Right cardiac atrium (tissue), 5 donors: ENCODE data around the gene IGF2BP3. TPM values are rescaled to one million over a fixed set of nuclear protein-coding genes. Genes with fewer than 3 reads are reported as not detected.
A peak's percentile ranks its signal among the peaks of the same experiment; 100 is the strongest.
"Not testable (repeated sequence)": the region's sequence is repeated elsewhere in the genome, so short reads cannot be mapped to it uniquely, and the experiment has no call there.

Experiments used
- ATAC-seq, 2 donors: fragments of 200-7000 bp; cut with Tn5 transposase; one replicate each; pipeline versions ENCODE4 v1.8.0 to v1.9.1; 2020; ENCODE audit warnings: moderate library complexity in 2 of 2, mild to moderate bottlenecking in 1 of 2
- DNase-seq, 3 donors: peaks; one replicate each; pipeline ENCODE4 v3.0.0-alpha.2; 2020
- H3K27ac ChIP-seq: one replicate; pipeline ENCODE4 v1.5.1; 2013; ENCODE audit warnings: mild to moderate bottlenecking, low read length, control low read depth, moderate library complexity
- H3K27me3 ChIP-seq: one replicate; pipeline ENCODE4 v1.6.1; 2013; ENCODE audit not compliant: control insufficient read depth, insufficient read depth
- H3K4me1 ChIP-seq: one replicate; pipeline ENCODE4 v1.6.1; 2013; ENCODE audit warnings: low read length; ENCODE audit not compliant: control insufficient read depth, insufficient read depth
- H3K4me3 ChIP-seq: one replicate; pipeline ENCODE4 v1.5.1; 2013; ENCODE audit warnings: low read length, control low read depth
- H3K9me3 ChIP-seq: one replicate; pipeline ENCODE4 v1.6.1; 2013; ENCODE audit warnings: low read length; ENCODE audit not compliant: control insufficient read depth
- WGBS: extraction: QIAGEN DNeasy Blood & Tissue Kit; methylation state at CpG from one replicate; pipeline ENCODE4 v1.1.7; 2013; 5-methylcytosine and 5-hydroxymethylcytosine counted together
- intact Hi-C, 4 donors: fragments of 100-400 bp; cut with DNase I; formaldehyde crosslinking; loops; one replicate each; pipeline versions ENCODE4 v1.11.0 to v1.14.0; 2022 to 2023
- polyA plus RNA-seq: library from polyadenylated mRNA; stranded (reverse); fragments of 200-250 nt; gene quantifications from one replicate; pipeline ENCODE4 v1.2.3, GENCODE V29; 2013
- total RNA-seq, 4 donors: library from RNA; stranded (reverse); fragmentation: NEBNext Ultra II Directional; extraction: Animal tissue kit (Norgen Biotek cat#: 25700); gene quantifications; one replicate each; pipeline ENCODE4 v1.2.1, GENCODE V29; 2021
- donor health status: healthy with polysubstance abuse.
- donor health status: DM: no; HTN: yes; CAD: no.
- donor health status: DM: no; HTN: no; CAD: no.
- donor health status: DM: no; HTN: yes; CAD: no; lungs with severe emphysema.
- donor health status: DM: yes; HTN: yes; CAD: no.

IGF2BP3 gene
- total and polyA plus RNA-seq, 5 donors: 0.02 to 0.22 (median 0.14) TPM; not detected in 2

DNA sequence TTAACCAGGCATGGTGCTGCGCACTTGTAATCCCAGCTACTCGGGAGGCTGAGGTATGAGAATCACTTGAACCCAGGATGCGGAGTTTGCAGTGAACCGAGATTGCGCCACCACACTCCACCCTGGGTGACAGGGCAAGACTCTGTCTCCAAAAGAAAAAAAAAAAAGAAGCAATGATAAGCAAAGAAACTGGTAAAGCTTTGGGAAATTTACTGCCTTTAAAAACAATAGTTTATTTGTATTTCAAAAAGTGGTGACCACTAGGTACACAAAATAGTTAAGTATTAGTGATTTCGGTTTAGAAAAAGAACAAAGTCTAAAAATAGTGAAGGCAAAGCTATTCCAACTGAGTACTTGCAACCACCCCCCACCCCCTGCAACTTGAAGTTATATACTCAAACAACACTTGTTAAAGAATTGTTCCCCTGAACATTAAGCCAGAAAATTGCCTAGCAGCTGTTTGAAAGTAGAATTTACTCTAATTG is 133.4 kb downstream of the IGF2BP3 start:
- 84% methylated on average over 6 of the region's 6 CpGs for WGBS
- intact Hi-C loops: no loop called here
- no peaks in the 10 kb centered on the region for H3K4me1 ChIP-seq
- DNase-seq (no peak), ATAC-seq (no peak)
- H3K27me3 ChIP-seq: no peaks in the 10 kb centered on the region
- no peak overlapping the region for H3K4me3 ChIP-seq
- no peaks in the 10 kb centered on the region for H3K9me3 ChIP-seq
- no peak overlapping the region for H3K27ac ChIP-seq

DNA sequence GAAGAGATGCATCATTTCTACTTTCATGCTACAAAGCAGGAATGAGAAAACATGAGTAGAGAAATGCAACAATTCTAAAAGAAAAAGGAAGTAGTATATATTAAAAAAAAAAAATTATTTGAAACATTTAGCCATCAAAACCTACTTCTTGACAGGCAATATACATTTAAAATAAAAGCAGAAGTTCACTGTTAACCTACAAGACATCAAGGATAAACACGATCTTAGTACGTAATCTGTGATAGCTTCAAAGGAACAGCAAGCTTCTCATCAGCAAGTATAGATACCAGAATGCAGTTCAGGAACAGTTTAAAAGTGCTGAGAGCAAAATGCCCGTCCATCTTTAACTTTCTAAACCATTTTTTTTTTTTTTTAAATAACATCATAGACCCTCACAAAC is 134.2 kb downstream of the IGF2BP3 start:
- WGBS: 65% methylated on average over 3 of the region's 3 CpGs

DNA sequence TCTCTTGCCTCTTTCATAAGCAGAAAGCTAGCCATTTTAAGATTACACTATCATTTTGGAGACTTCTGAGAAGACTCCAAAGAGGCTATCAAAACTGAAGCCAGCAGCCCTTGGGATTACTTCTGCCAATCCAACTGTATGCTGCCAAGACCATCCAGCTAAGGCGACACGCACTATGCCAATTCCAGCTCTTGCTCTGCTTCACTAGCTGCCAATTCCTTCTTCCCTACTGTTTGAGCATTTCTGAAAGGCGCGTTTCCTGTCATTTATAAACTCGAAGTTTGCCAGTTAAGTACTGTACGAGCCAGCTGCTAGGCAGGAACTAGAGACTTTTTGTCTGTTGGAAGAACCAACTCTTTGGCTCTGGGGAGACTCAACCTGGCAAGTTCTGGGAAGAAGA is 134.7 kb downstream of the IGF2BP3 start:
- DNase-seq: peak in 1 of 3 donors; percentile 58
- 27% methylated on average over 6 of the region's 6 CpGs for WGBS
- no peak overlapping the region for H3K4me3 ChIP-seq
- peak; percentile 25 to 42 for ATAC-seq
- H3K4me1 ChIP-seq: no peaks in the 10 kb centered on the region
- H3K27me3 ChIP-seq: no peaks in the 10 kb centered on the region
- intact Hi-C loops: no loop called here
- no peak overlapping the region for H3K27ac ChIP-seq
- H3K9me3 ChIP-seq: no peaks in the 10 kb centered on the region

More for the DNA sequence above, 134.2 kb downstream of the IGF2BP3 start:
- intact Hi-C loops: no loop called here
- H3K9me3 ChIP-seq: no peaks in the 10 kb centered on the region
- H3K4me1 ChIP-seq: no peaks in the 10 kb centered on the region
- ATAC-seq (no peak), DNase-seq (no peak)
- H3K27me3 ChIP-seq: no peaks in the 10 kb centered on the region
- no peak overlapping the region for H3K4me3 ChIP-seq
- H3K27ac ChIP-seq: no peak overlapping the region

DNA sequence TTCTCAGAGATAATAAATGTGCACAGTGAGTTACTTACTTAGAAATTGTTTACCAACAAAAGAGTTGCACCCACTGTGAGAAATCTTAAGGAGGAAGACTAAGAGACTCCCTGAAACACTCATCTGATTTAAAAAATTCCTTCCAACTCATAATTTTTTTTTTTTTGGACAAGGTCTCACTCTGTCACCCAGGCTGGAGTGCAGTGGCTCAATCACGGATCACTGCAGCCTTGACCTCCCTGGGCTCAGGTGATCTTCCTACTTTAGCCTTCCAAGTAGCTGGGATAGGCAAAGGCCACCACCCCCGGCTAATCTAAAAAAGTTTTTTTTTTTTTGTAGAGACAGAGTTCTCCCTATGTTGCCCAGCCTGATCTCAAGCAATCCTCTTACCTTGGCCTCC is 135.2 kb downstream of the IGF2BP3 start:
- Histone ChIP-seq H3K27ac (no peak overlapping the region), H3K27me3 (no peaks in the 10 kb centered on the region), H3K4me1 (no peaks in the 10 kb centered on the region), H3K4me3 (no peak overlapping the region), H3K9me3 (no peaks in the 10 kb centered on the region)
- ATAC-seq (no peak), DNase-seq (no peak)
- intact Hi-C loops: no loop called here
- 43% methylated on average over 2 of the region's 2 CpGs for WGBS

DNA sequence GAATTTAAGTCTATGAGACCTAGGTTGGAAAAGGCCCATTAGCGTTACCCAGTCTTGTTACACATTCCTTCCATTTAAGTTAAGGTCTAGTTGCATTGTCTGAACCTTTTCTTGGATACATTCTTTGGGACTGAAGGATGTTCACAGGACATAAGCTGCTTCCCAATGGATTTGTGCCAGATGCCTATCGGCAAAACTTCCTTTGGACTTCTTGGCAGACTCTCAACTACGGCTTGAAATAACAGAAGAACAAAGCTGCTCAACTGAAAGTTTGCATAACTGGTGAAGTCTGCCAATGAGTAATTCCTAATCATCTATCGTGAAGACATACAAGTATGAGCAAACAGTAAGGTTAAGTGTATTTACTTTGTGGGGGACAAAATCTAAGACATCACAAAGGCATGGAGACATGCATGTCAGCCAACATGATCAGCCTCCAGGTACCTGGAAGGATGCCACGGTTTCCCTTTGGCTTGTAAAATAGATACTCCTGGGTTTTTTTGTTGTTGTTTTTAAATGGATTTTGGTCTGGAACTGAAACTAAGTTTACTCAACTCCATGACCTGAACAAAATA is 135.7 kb downstream of the IGF2BP3 start:
- no peaks in the 10 kb centered on the region for H3K9me3 ChIP-seq
- intact Hi-C loops: no loop called here
- WGBS: 20% methylated on average over 5 of the region's 5 CpGs
- ATAC-seq (peak; percentile 69 to 85), DNase-seq (peak in 1 of 3 donors; percentile 48)
- H3K4me1 ChIP-seq: no peaks in the 10 kb centered on the region
- H3K27me3 ChIP-seq: no peaks in the 10 kb centered on the region
- no peak overlapping the region for H3K27ac ChIP-seq
- H3K4me3 ChIP-seq: no peak overlapping the region

DNA sequence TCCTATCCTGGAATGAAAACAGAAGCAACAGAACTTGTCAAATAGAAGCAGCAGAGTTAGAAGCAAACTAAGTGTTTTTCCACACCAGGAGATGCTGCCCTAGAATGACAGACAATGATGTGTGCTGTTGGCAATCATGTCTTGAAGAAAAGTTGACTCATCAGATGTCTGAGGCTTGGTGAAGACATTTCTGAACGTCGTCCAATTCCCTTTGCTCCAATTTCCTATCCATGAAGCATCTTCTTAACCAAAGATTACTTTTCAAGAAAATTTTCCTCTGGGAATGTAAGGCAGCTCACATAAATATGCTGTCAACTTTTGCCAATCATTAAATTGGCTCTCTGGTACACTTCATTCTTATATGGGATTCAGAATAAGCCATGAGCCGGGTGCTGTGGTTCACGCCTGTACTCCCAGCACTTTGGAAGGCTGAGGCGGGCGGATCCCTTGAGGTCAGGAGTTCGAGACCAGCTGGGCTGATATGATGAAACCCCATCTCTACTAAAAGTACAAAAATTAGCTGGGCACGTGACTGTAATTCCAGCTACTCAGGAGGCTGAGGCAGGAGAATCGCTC is 136.5 kb downstream of the IGF2BP3 start:
- H3K27me3 ChIP-seq: no peaks in the 10 kb centered on the region
- intact Hi-C loops: no loop called here
- H3K27ac ChIP-seq: peak overlapping the region; percentile 36
- ATAC-seq (peak; percentile 57 to 71), DNase-seq (peak in 2 of 3 donors; percentile 64 to 75)
- WGBS: 43% methylated on average over 9 of the region's 9 CpGs
- H3K4me3 ChIP-seq: no peak overlapping the region
- no peaks in the 10 kb centered on the region for H3K9me3 ChIP-seq
- H3K4me1 ChIP-seq: no peaks in the 10 kb centered on the region

DNA sequence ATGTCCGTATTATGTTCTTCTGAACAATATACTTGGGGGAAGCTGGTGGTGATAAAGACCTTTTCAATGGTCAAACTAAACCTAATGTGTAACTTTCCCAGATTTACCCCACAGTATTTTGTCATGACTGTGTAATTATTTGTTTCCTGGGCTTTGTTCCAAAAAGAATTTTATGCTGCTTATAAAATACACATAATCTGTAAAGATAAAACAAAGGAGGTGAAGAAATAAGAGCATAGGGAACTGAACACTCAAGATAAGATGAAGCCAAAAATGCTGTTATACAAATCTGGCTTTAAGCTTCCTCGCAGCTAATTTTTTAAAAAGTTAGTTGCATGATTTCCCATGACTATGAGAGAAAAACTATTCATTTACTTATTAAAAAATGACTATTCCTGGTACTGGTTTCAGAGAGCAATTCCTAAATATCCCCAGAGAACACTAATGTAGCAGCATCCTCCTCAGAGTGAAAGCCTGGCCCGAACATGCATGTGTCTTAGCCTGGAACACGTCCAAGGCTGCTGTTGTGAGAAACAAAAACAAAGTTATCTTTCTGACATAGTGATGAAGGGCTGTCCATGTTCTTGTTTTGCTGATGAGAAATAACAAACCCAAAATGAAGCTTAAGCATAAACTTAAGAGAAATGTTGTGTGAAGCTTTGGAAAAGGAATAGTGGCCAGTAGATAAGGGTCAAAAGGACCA is 137.2 kb downstream of the IGF2BP3 start:
- H3K27ac ChIP-seq: no peak overlapping the region
- 16% methylated on average over 4 of the region's 4 CpGs for WGBS
- intact Hi-C loops: no loop called here
- ATAC-seq (peak; percentile 56 to 67), DNase-seq (peak; percentile 46 to 79 (median 64))
- no peaks in the 10 kb centered on the region for H3K27me3 ChIP-seq
- H3K4me3 ChIP-seq: no peak overlapping the region
- no peaks in the 10 kb centered on the region for H3K4me1 ChIP-seq
- no peaks in the 10 kb centered on the region for H3K9me3 ChIP-seq

DNA sequence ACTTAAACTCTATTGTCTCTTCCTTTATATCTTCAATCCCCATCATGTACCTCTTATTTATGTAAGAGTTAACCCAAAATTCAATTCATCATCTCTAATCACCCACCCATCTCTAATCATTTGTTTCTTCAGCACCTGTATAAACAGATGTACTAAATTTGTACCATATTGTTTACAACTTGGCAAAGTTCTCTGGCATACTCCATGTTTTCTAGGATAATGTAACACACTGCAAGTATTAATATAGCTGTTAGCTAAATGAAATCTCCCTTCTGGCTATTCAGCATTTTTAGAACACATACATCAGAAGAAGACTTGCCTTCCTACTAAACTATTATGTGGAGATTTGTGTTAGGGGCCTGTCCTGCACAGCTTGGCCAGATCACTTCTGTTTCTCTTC is 138.1 kb downstream of the IGF2BP3 start:
- Histone ChIP-seq H3K4me3 (no peak overlapping the region), H3K27ac (no peak overlapping the region), H3K9me3 (no peaks in the 10 kb centered on the region), H3K4me1 (no peaks in the 10 kb centered on the region), H3K27me3 (no peaks in the 10 kb centered on the region)
- intact Hi-C loops: no loop called here
- ATAC-seq (no peak), DNase-seq (no peak)

DNA sequence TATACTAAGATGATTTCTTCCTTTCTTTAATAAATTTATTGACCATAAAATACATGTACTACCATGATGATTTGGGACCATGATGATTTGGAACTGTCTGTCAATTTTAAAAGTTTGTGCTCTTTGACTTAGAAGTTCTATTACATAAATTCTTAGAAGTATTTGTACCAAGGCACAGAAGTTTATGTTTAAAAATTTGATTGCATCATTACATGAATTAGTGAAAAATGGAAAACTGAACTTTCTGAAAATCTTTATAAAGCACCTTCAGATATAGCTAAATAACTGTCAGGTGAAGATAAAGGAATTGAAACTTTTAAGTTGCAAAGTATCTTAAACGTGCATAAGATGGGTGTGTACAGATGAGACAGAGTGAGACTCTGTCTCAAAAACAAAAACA is 139.2 kb downstream of the IGF2BP3 start:
- intact Hi-C loops: no loop called here
- Histone ChIP-seq H3K4me1 (no peaks in the 10 kb centered on the region), H3K9me3 (no peaks in the 10 kb centered on the region), H3K27me3 (no peaks in the 10 kb centered on the region), H3K27ac (no peak overlapping the region), H3K4me3 (no peak overlapping the region)
- no peak for ATAC-seq
- DNase-seq: no peak
- WGBS: 86% methylated on average over 1 of the region's 1 CpG

DNA sequence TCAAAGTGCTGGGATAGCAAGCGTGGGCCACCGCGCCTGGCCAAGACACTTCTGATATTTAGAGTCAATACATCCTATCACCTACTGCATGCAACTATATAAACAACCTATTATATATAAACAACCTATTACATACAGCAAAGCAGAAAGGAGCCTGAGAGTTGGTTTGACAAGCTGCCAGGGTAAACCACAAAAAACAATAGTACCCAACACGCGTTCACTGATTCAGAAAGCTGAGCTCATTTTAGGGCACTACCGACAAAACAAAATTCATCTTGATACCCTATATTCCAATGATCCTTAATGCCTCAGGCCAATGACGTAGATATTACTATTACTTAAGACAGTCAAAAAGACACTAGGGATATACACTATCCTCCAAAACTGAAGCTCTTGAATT is 154.9 kb downstream of the IGF2BP3 start:
- Histone ChIP-seq H3K9me3 (no peaks in the 10 kb centered on the region), H3K4me3 (no peak overlapping the region), H3K4me1 (no peaks in the 10 kb centered on the region), H3K27ac (no peak overlapping the region), H3K27me3 (no peaks in the 10 kb centered on the region)
- ATAC-seq (no peak), DNase-seq (no peak)
- WGBS: 85% methylated on average over 7 of the region's 7 CpGs
- intact Hi-C loops: no loop called here

DNA sequence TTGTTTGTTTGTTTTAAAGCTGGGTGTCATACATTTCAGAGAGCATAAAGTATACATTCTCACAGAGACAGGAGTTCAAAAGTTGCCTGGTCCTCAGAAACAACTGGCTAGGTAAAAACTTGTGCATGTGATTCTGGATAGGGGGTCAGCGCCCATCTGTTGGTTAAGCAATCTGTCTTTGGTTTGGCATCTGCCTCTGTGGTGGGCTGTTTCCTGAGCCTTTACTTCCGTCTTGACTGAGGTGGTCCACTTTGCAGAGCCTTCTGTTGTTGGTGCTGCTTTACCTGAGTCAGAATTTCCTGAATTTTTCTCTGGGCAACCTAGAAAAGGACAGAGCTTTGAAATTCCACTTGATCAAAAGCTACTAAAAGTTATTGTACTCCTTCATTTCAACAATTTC is 158.2 kb downstream of the IGF2BP3 start:
- intact Hi-C loops, H3K27ac ChIP-seq, H3K4me1 ChIP-seq, H3K4me3 ChIP-seq, H3K27me3 ChIP-seq, H3K9me3 ChIP-seq, DNase-seq, ATAC-seq: not testable (repeated sequence)
- whole genome bisulfite sequencing: 73% methylated on average over 2 of the region's 2 CpGs
